LNCaP clone FGC (cell line): ENCODE measurements around the gene TMEM62.
"Not testable (repeated sequence)": the region's sequence is repeated elsewhere in the genome, so short reads cannot be mapped to it uniquely, and the experiment has no call there.

Experiments
- DNase-seq: peaks from one replicate; pipeline ENCODE4 v3.0.0-alpha.2; 2011; ENCODE audit warnings: low read depth
- H3K4me3 ChIP-seq: 2 replicates; pipeline ENCODE4 v1.5.1; 2011; ENCODE audit warnings: mild to moderate bottlenecking, low read depth, low read length, control low read depth
- TF ChIP-seq, protein P1 (sequence below): IDR thresholded peaks from 2 replicates; pipeline ENCODE4 v1.5.1; 2012; ENCODE audit warnings: mild to moderate bottlenecking; ENCODE audit not compliant: control insufficient read depth, insufficient read depth; ENCODE audit errors: extremely low read depth

The TMEM62 gene

DNA sequence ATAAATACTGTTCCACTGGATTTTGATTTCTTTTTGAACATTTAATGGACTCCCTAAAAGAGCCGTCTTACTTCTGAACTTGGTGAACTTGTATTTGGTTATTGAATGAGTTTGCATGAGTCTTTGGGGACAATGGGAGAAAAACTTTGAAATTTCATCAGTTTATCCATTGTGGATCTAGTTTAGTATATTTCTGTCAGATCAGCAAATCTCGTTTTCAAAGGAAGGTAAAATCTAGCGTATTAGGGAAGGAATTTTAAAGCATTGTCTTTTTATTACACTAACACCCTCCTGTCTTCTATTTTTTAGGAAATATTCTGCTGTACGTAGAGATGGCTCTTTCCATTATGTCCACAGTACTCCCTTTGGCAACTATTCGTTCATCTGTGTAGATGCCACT, 12.8 kb downstream of the TMEM62 start:
- TF ChIP-seq, protein P1, sequence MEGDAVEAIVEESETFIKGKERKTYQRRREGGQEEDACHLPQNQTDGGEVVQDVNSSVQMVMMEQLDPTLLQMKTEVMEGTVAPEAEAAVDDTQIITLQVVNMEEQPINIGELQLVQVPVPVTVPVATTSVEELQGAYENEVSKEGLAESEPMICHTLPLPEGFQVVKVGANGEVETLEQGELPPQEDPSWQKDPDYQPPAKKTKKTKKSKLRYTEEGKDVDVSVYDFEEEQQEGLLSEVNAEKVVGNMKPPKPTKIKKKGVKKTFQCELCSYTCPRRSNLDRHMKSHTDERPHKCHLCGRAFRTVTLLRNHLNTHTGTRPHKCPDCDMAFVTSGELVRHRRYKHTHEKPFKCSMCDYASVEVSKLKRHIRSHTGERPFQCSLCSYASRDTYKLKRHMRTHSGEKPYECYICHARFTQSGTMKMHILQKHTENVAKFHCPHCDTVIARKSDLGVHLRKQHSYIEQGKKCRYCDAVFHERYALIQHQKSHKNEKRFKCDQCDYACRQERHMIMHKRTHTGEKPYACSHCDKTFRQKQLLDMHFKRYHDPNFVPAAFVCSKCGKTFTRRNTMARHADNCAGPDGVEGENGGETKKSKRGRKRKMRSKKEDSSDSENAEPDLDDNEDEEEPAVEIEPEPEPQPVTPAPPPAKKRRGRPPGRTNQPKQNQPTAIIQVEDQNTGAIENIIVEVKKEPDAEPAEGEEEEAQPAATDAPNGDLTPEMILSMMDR: no peak
- no peak overlapping the region for H3K4me3 ChIP-seq
- no peak for DNase-seq

DNA sequence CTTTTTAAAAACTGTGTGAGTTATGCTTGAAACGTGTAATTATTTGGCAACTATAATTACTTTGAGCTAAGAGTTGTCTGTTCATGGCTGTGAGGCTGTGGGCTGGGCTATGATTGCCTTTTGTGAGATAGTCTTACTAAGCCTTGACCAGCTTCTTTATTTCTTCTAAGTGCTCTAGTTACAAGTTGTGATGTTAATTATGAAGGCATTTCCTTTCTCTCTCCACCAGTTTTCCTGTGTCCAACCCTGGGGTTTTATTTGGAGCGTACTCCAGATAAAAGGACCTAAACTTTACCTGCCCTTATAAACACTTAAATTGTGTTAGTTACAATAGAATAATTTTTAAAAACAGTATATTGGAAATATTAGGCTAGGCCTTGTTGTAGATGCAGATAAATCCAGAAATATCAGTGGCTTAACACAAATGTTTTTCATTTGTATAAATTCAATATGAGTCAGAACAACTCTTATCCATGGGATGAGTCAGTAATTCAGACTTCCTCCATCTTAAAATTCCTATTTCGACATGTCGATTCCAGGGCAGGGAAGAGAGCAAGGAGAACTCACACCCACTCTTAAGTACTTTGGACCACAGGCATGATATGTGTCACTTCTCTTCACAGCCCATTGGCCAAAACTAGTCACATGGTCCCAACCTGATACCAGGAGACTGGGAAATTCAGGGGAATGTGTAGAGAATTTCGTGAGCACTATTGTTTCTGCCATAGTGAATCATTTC, 17.0 kb downstream of the TMEM62 start:
- TF ChIP-seq, protein P1: no peak
- H3K4me3 ChIP-seq: no peak overlapping the region
- DNase-seq: no peak

DNA sequence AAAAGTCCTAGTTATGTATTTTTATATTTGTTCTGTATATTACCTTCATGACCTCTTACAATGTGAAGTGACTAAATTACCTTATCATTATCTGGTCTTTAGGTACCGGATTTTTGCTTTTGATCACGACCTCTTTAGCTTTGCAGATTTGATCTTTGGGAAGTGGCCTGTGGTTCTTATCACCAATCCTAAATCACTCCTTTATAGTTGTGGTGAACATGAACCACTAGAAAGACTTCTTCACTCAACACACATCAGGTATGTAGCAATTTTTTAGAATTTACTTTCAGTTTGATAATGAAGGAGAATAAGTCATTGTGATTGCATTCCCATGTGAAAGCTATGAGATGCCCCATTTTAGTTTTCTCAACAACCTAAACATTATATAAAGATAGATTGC, 18.3 kb downstream of the TMEM62 start:
- no peak overlapping the region for H3K4me3 ChIP-seq
- TF ChIP-seq, protein P1: no peak
- DNase-seq: no peak

GRCh38 chr15:43153269-43153668, 19.9 kb downstream of the TMEM62 start:
- DNase-seq: no peak
- TF ChIP-seq, protein P1: no peak
- no peak overlapping the region for H3K4me3 ChIP-seq

DNA sequence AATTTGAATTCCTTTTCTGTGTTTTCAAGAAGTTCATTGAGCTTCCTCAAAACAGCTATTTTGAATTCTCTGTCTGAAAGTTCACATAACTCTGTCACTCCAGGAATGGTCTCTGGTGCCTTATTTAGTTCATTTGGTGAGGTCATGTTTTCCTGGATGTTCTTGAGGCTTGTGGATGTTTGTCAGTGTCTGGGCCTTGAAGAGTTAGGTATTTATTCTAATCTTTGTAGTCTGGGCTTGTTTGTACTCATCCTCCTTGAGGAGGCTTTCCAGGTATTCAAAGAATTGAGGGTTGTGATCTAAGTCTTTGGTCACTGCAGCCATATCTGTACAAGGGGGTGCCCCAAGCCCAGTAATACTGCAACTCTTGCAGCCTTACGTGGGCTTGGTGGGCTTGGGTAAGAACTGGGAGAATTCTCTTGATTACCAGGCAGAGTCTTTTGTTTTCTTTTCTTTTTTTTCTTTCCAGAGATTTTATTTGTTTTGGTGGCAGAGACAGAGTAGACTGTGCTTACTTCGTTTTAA, 32.5 kb downstream of the TMEM62 start:
- no peak overlapping the region for H3K4me3 ChIP-seq
- TF ChIP-seq, protein P1: no peak
- no peak for DNase-seq

- not testable (repeated sequence) for H3K4me3 ChIP-seq, DNase-seq
Measured at GRCh38 chr15:43167261-43167660, 33.9 kb downstream of the TMEM62 start.

DNA sequence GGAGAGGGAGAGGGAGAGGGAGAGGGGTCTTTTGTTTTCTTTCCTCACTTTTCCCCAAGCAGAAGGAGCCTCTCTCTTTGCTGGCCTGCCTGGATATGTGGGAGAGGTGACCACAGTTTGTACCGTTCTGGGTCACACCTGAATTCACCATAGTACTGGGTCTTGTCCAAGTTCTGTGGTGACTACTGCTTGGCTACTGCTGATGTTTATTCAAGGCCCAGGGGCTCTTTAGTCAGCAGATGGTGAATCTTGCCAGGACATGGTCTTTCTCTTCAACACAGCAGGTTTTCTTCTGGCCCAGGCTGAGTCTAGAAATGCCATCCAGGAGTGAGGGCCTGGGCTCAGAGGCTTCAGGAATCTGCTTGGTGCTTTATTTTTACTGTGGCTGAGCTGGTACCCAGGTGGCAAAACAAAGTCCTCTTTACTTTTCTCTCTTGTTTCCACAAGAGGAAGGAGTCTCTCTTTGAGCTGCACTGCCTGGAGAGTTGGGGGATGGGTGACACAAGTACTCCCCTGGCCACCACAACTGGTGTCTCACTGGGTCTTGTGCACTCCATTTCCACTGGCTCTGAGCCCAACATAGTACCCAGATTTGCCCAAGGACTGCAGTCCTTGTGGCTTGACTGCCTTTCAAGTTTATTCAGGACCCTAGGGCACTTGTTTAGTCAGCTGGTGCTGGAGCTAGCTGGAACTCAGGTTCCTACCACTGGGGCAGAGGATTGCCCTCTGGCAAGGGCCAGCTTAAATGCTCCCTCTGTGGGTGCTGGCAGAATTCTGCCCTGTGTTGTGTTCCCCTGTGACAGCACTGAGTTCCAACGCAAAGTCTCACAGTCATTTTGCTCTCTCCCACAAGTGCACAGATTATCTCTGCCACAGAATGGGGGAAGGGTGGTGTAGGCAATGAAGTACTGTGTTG, 35.1 kb downstream of the TMEM62 start:
- DNase-seq: peak; percentile 64
- H3K4me3 ChIP-seq: no peak overlapping the region
- TF ChIP-seq, protein P1: no peak
